ENCODE data around the gene RNF227. TPM values are rescaled to one million over a fixed set of nuclear protein-coding genes. Genes with fewer than 3 reads are reported as not detected.

RNF227 gene
- total and polyA plus RNA-seq, 2 of the 13 experiments (the other 11 are each of a cell fraction or from before 2014, with no cell fraction given) = 0.20 to 0.79 TPM

DNA sequence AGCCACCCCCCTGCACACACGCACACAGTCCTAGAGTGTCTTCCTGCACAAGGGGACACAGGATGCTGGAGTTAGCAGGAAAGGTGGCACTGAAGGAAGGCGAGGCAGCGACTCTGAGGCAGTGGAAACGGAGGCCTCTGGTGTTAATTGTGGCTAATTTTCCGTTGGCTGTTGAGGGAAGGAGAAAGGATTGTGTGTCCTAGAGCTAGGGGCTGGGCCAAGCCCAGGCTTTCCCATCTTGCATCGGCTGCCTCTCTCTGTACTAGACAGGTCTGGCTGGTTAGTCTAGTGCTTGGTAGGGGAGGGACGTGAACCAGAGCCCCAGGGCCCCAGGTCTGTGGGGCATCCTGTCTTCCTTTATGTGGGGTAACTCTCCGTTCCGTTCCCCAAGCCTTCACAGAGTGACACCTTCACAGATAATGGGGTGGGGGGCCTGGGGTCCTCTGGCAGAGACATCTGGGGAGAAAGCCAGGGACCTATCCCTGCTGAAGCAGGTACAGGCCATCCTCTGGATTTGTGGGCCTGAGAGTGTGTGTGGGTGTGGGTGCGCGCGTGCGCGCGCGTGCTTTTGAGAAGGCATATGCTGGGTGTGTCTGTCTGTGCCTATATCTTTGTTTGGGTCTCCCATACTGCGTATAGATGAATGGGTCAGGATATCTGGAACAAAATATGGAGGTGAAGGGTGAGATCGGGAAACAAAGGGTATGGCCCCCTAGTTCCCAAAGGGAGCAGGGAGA is 27.7 kb downstream of the RNF227 start, which contains the start of gene CHD3 (continued):
- no peak for TF ChIP-seq ARID5B (CRISPR knock-in tag; IDR thresholded peaks at IDR 0.05)
- TF ChIP-seq ZNF550 (CRISPR knock-in tag; IDR thresholded peaks at IDR 0.05; ENCODE audit: borderline replicate concordance) = no peak
- no peak for TF ChIP-seq ZNF136 (CRISPR knock-in tag; IDR thresholded peaks at IDR 0.05; ENCODE audit: low read depth)
- TF ChIP-seq, protein P1, sequence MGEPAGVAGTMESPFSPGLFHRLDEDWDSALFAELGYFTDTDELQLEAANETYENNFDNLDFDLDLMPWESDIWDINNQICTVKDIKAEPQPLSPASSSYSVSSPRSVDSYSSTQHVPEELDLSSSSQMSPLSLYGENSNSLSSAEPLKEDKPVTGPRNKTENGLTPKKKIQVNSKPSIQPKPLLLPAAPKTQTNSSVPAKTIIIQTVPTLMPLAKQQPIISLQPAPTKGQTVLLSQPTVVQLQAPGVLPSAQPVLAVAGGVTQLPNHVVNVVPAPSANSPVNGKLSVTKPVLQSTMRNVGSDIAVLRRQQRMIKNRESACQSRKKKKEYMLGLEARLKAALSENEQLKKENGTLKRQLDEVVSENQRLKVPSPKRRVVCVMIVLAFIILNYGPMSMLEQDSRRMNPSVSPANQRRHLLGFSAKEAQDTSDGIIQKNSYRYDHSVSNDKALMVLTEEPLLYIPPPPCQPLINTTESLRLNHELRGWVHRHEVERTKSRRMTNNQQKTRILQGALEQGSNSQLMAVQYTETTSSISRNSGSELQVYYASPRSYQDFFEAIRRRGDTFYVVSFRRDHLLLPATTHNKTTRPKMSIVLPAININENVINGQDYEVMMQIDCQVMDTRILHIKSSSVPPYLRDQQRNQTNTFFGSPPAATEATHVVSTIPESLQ (CRISPR knock-in tag; conservative IDR thresholded peaks at IDR 0.05) = no peak
- TF ChIP-seq ZSCAN30 (CRISPR knock-in tag; IDR thresholded peaks at IDR 0.05) = no peak
- no peak for TF ChIP-seq RFXAP (CRISPR knock-in tag; IDR thresholded peaks at IDR 0.05; ENCODE audit: borderline replicate concordance)
- TF ChIP-seq YEATS4 (CRISPR knock-in tag; IDR thresholded peaks at IDR 0.05; ENCODE audit: borderline replicate concordance) = no peak
- TF ChIP-seq ZNF143 (CRISPR knock-in tag; IDR thresholded peaks at IDR 0.05) = no peak
- no peak for TF ChIP-seq SMARCC2 (IDR thresholded peaks at IDR 0.05)
- no peak for TF ChIP-seq ISX (CRISPR knock-in tag; conservative IDR thresholded peaks at IDR 0.05)
- TF ChIP-seq ZNF160 (CRISPR knock-in tag; IDR thresholded peaks at IDR 0.05) = no peak
- no peak for TF ChIP-seq HMG20B (CRISPR knock-in tag; conservative IDR thresholded peaks at IDR 0.05)
- TF ChIP-seq, protein P2, sequence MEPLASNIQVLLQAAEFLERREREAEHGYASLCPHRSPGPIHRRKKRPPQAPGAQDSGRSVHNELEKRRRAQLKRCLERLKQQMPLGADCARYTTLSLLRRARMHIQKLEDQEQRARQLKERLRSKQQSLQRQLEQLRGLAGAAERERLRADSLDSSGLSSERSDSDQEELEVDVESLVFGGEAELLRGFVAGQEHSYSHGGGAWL (CRISPR knock-in tag; IDR thresholded peaks at IDR 0.05) = no peak
- no peak for TF ChIP-seq ZNF713 (CRISPR knock-in tag; IDR thresholded peaks at IDR 0.05)
- no peak for TF ChIP-seq ZSCAN29 (CRISPR knock-in tag; conservative IDR thresholded peaks at IDR 0.05)
- no peak; the same call in 1 of the 2 replicates for TF ChIP-seq ZNF607 (CRISPR knock-in tag; IDR thresholded peaks at IDR 0.05; ENCODE audit: borderline replicate concordance)
- TF ChIP-seq, protein P3, sequence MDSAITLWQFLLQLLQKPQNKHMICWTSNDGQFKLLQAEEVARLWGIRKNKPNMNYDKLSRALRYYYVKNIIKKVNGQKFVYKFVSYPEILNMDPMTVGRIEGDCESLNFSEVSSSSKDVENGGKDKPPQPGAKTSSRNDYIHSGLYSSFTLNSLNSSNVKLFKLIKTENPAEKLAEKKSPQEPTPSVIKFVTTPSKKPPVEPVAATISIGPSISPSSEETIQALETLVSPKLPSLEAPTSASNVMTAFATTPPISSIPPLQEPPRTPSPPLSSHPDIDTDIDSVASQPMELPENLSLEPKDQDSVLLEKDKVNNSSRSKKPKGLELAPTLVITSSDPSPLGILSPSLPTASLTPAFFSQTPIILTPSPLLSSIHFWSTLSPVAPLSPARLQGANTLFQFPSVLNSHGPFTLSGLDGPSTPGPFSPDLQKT (CRISPR knock-in tag; IDR thresholded peaks at IDR 0.05; ENCODE audit: borderline replicate concordance) = no peak
